Thyroid gland (tissue), 4 donors: ENCODE measurements around the gene RCAN2. TPM values are rescaled to one million over a fixed set of nuclear protein-coding genes. Genes with fewer than 3 reads are reported as not detected.

Experiments
- DNase-seq, 2 donors: peaks; one replicate each; pipeline ENCODE4 v3.0.0-alpha.2; 2019
- H3K27ac ChIP-seq, 3 donors: fragments of 200-600 bp; sonication (generic); 1 replicate in 2 of 3; 2 replicates in 1 of 3; pipeline ENCODE4 v1.5.1; 2016 to 2019; ENCODE audit warnings: mild to moderate bottlenecking in 1 of 3, moderate library complexity in 1 of 3
- H3K27me3 ChIP-seq: fragments of 200-600 bp; sonication (generic); one replicate; pipeline ENCODE4 v1.5.1; 2019
- H3K36me3 ChIP-seq, 2 donors: fragments of 200-600 bp; sonication (generic); one replicate each; pipeline ENCODE4 v1.5.1; 2016 to 2019
- H3K4me1 ChIP-seq, 2 donors: fragments of 200-600 bp; sonication (generic); one replicate each; pipeline ENCODE4 v1.5.1; 2017 to 2019
- H3K4me3 ChIP-seq, 3 donors: fragments of 200-600 bp; sonication (generic); replicated peaks in 1 of 3; 1 replicate in 2 of 3; 2 replicates in 1 of 3; pipeline ENCODE4 v1.5.1; 2016; ENCODE audit warnings: mild to moderate bottlenecking in 1 of 3
- H3K9me3 ChIP-seq: fragments of 200-600 bp; sonication (generic); one replicate; pipeline ENCODE4 v1.5.1; 2017
- CTCF ChIP-seq, 6 experiments: fragments of 200-600 bp in 3 of 6; fragments of 450-650 bp in 3 of 6; sonication (generic) in 3 of 6; IDR thresholded peaks; one replicate each; pipeline ENCODE4 v1.5.1; 2016 to 2019; ENCODE audit warnings: antibody characterized with exemption in 6 of 6, mild to moderate bottlenecking in 2 of 6, inconsistent platforms in 1 of 6, moderate library complexity in 1 of 6
- POLR2A ChIP-seq, 2 donors: fragments of 450-650 bp; IDR thresholded peaks; one replicate each; pipeline ENCODE4 v1.6.1; 2017; ENCODE audit warnings: antibody characterized with exemption in 2 of 2, mild to moderate bottlenecking in 2 of 2, moderate library complexity in 1 of 2
- WGBS, 2 donors: methylation state at CpG; one replicate each; pipeline ENCODE4 v1.1.5; 2017; 5-methylcytosine and 5-hydroxymethylcytosine counted together
- intact Hi-C: fragments of 100-400 bp; cut with DNase I; formaldehyde crosslinking; loops from one replicate; pipeline ENCODE4 v1.15.1; 2023
- total RNA-seq, 4 donors: library from RNA; depleted of rRNA; stranded (reverse); fragments of >200 nt; gene quantifications; one replicate each; pipeline ENCODE4 v1.2.3, GENCODE V29; 2016

The RCAN2 gene
- total RNA-seq, 4 donors from 2014 or later, result 14.0 to 33.2 (median 23.3) TPM

- H3K27me3 ChIP-seq, result no peaks in the 10 kb centered on the region
- DNase-seq, result no peak
- H3K4me1 ChIP-seq, result peaks cover 0 to 9% of the 10 kb centered on the region in 2 donors
- H3K9me3 ChIP-seq, result no peaks in the 10 kb centered on the region
- H3K4me3 ChIP-seq, result no peak overlapping the region
- 85 to 92% methylated on average over 4 of the region's 4 CpGs for WGBS, 2 donors
- H3K36me3 ChIP-seq, result no peaks in the 10 kb centered on the region
- TF ChIP-seq POLR2A (IDR thresholded peaks at IDR 0.05), result no peak
- no peak for TF ChIP-seq CTCF (IDR thresholded peaks at IDR 0.05)
- intact Hi-C loops, result no loop called here
- no peak overlapping the region for H3K27ac ChIP-seq
Observed at GRCh38 chr6:46242921-46243320, 248.3 kb downstream of the RCAN2 start.

- TF ChIP-seq CTCF (IDR thresholded peaks at IDR 0.05), result no peak
- TF ChIP-seq POLR2A (IDR thresholded peaks at IDR 0.05), result no peak
- DNase-seq, result no peak
- Histone ChIP-seq H3K27me3 (no peaks in the 10 kb centered on the region), H3K4me3 (no peak overlapping the region), H3K36me3 (no peaks in the 10 kb centered on the region), H3K27ac (no peak overlapping the region), H3K9me3 (no peaks in the 10 kb centered on the region), H3K4me1 (peaks cover 0 to 9% of the 10 kb centered on the region in 2 donors)
- 69 to 78% methylated on average over 5 of the region's 5 CpGs for WGBS, 2 donors
- intact Hi-C loops, result no loop called here
Observed at GRCh38 chr6:46240866-46241565, 250.2 kb downstream of the RCAN2 start.

DNA sequence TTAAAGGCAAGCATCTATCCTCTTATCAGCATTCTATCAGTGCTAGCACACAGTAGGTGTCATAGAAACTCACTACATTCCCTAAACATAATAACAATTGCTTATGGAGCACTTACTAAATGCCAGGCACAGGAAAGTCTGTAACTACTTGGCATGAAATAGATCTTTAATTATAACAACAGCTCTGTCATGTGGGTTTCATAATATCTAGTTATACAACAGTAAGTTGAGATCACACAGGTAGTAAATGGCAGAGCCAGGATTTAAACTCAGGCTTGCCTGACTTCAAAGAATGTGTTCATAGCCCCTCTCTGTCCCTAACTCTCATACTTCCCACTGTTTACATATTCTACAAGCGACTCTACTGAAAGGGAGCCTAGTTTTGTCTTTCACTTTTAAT, 254.5 kb downstream of the RCAN2 start:
- intact Hi-C loops, result no loop called here
- no peak overlapping the region for H3K4me3 ChIP-seq

GRCh38 chr6:46235242-46235641, 256.0 kb downstream of the RCAN2 start:
- WGBS, 2 donors, result 92 to 95% methylated on average over 3 of the region's 3 CpGs
- Histone ChIP-seq H3K27me3 (no peaks in the 10 kb centered on the region), H3K27ac (no peak overlapping the region), H3K36me3 (no peaks in the 10 kb centered on the region), H3K9me3 (no peaks in the 10 kb centered on the region), H3K4me3 (no peak overlapping the region), H3K4me1 (no peaks in the 10 kb centered on the region)
- DNase-seq, result no peak
- TF ChIP-seq POLR2A (IDR thresholded peaks at IDR 0.05) (no peak), CTCF (IDR thresholded peaks at IDR 0.05) (no peak)
- intact Hi-C loops, result no loop called here

More for the DNA sequence above, 254.5 kb downstream of the RCAN2 start:
- TF ChIP-seq POLR2A (IDR thresholded peaks at IDR 0.05) (no peak), CTCF (IDR thresholded peaks at IDR 0.05) (no peak)
- H3K9me3 ChIP-seq, result no peaks in the 10 kb centered on the region
- WGBS, 2 donors, result 74 to 81% methylated on average over 1 of the region's 1 CpG
- H3K27ac ChIP-seq, result no peak overlapping the region
- no peaks in the 10 kb centered on the region for H3K36me3 ChIP-seq
- no peaks in the 10 kb centered on the region for H3K27me3 ChIP-seq
- DNase-seq, result no peak
- peaks cover 0 to 9% of the 10 kb centered on the region in 2 donors for H3K4me1 ChIP-seq

DNA sequence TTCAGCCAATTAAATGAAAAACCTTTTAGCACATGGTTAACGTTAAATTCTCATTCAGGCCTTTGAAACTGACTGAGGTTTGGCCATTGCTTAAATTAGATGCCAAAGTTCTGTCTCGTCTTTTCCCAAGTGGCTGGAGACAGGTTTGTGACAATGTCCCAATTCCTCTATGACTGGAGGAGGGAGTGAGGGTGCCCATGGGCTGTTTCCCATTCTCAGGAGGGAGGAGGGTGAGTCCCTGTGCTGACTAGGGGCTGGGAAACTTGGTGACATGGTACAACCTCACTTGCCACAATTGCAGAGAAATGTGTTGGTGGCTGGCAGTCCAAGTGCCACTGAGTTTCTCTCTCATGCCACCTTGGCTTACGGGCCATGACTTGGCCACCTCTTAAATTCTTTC, 256.5 kb downstream of the RCAN2 start:
- intact Hi-C loops, result no loop called here
- no peak overlapping the region for H3K4me3 ChIP-seq
- H3K36me3 ChIP-seq, result no peaks in the 10 kb centered on the region
- WGBS, 2 donors, result 95 to 96% methylated on average over 3 of the region's 3 CpGs
- peak overlapping the region in 1 of 3 donors; percentile 7 for H3K27ac ChIP-seq
- no peak for TF ChIP-seq POLR2A (IDR thresholded peaks at IDR 0.05)
- TF ChIP-seq CTCF (IDR thresholded peaks at IDR 0.05), result no peak
- no peak for DNase-seq
- no peaks in the 10 kb centered on the region for H3K9me3 ChIP-seq
- H3K27me3 ChIP-seq, result no peaks in the 10 kb centered on the region
- H3K4me1 ChIP-seq, result no peaks in the 10 kb centered on the region
